ENCODE measurements around the gene TH. TPM values are rescaled to one million over a fixed set of nuclear protein-coding genes. Genes with fewer than 3 reads are reported as not detected.

Gene TH
- total and polyA plus RNA-seq, 2 of the 8 experiments (the other 6 are each of a cell fraction or from before 2014, with no cell fraction given), result 0.09 TPM; not detected in 1

DNA sequence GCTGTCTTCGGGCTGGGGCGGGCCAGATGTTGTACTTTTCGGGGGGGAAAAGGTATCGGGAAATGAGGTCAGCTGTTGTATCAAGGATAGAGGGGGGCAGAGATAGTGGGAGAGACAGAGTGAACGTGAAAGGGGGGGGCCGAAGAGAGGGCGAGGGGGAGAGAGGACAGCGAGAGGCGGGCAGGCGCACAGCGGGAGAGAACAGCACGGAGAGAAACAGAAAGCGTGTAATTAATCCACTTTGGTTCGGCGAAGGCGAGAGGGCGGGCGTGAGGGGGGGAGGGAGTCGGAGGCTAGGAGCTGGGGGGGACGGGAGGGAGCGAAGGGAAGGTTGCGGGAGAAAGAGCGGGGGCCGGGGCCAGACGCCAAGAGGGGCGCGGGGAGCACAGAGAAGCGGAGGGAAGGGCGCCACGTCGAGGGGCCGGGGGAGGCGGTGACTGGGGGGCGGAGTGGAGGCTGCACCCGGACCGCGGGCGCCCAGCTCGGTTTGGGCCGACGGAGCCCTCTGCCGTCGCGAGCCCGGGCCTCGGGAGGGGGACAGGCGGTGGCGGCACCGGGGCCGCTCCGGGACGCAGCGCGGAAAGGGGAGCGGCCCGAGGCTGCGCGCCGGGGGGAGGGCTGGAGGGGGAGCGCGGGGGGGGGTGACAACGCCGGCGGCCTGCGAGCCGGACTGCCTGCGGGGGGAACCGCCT, 33.0 kb downstream of the TH start:
- no peak for FAIRE-seq
- H3K36me3 ChIP-seq (ENCODE audit: control insufficient read depth in 2 of 4, insufficient read depth in 4 of 4, low read length in 3 of 4), result peaks cover 0 to 3% (median 0%) of the 10 kb centered on the region in 4 experiments; a peak in 1 of 8 replicates
- H2BK12ac ChIP-seq (ENCODE audit: low read depth, low read length), result no peak overlapping the region
- no peak overlapping the region for H2AFZ ChIP-seq (ENCODE audit: low read length)
- H3K4me3 ChIP-seq (ENCODE audit: extremely low read depth in 1 of 4, insufficient read depth in 2 of 4, low read depth in 3 of 4, low read length in 4 of 4), result peak overlapping the region in 2 of 4 experiments; percentile 4 to 65; a peak in 3 of 8 replicates
- no peak overlapping the region for H4K8ac ChIP-seq (ENCODE audit: extremely low read depth, insufficient read depth, low read length)
- no peak overlapping the region for H2AK5ac ChIP-seq (ENCODE audit: low read depth, low read length)
- H3K9ac ChIP-seq (replicated peaks in 1 of 4; ENCODE audit: extremely low read depth in 1 of 4, low read depth in 3 of 4, low read length in 3 of 4), result no peak overlapping the region
- no peak overlapping the region for H2BK5ac ChIP-seq (ENCODE audit: low read depth, low read length)
- H4K91ac ChIP-seq (replicated peaks; ENCODE audit: insufficient read length, low read length), result no peak overlapping the region
- no peaks in the 10 kb centered on the region for H3K79me2 ChIP-seq (ENCODE audit: control insufficient read depth in 1 of 2, insufficient read depth in 2 of 2, low read length in 2 of 2)
- ChIA-PET CTCF (ENCODE audit: partially characterized antibody) (interaction anchor here (1.0 to 12.3 kb wide), 5 partner anchors 13 to 331 kb away, joined by 3 to 170 read pairs (median 4); no protein-coding TSS in a partner anchor), POLR2A (ENCODE audit: partially characterized antibody) (interaction anchor here (0.8 to 1.1 kb wide), 2 partner anchors 9 to 118 kb away, joined by 3 read pairs; no protein-coding TSS in a partner anchor)
- H2BK120ac ChIP-seq (replicated peaks; ENCODE audit: low read depth, low read length), result no peak overlapping the region
- WGBS, 2 experiments (ENCODE audit: extremely low coverage in 1 of 2, insufficient coverage in 1 of 2, insufficient read length in 1 of 2, insufficient replicate concordance in 2 of 2, low coverage in 1 of 2, low lambda C conversion rate in 2 of 2, missing lambda C conversion rate in 1 of 2), result 0% methylated on average over 2 of the region's 68 CpGs; no CpG with 5 or more reads in 1 of the 2 experiments
- no peak overlapping the region for H3K23ac ChIP-seq (ENCODE audit: insufficient read length)
- H3K14ac ChIP-seq (ENCODE audit: insufficient read length), result no peak overlapping the region
- H3K23me2 ChIP-seq (ENCODE audit: low read depth, low read length), result peaks cover 11% of the 10 kb centered on the region; the same call in 1 of the 2 replicates
- H3K56ac ChIP-seq (replicated peaks; ENCODE audit: insufficient read length, low read depth, low read length), result no peak overlapping the region
- H3K4me2 ChIP-seq (ENCODE audit: insufficient read depth in 1 of 2, low read depth in 2 of 2, low read length in 2 of 2), result peak overlapping the region; percentile 54 to 87
- H2BK20ac ChIP-seq (ENCODE audit: low read length), result no peak overlapping the region
- peaks cover 0 to 10% (median 4%) of the 10 kb centered on the region in 4 experiments; a peak in 6 of 7 replicates for H3K4me1 ChIP-seq (replicated peaks in 1 of 4; ENCODE audit: control insufficient read depth in 3 of 4, insufficient read depth in 4 of 4, low read length in 3 of 4)
- no peak overlapping the region for H4K5ac ChIP-seq (ENCODE audit: insufficient read length, low read depth, low read length)
- H2BK15ac ChIP-seq (ENCODE audit: low read length), result no peak overlapping the region
- no peak overlapping the region for H3K4ac ChIP-seq (replicated peaks; ENCODE audit: insufficient read length, low read depth, low read length)
- DNase-seq (ENCODE audit: low read depth in 1 of 2, low spot score in 2 of 2), result no peak
- H3K9me3 ChIP-seq (ENCODE audit: insufficient read depth in 2 of 2, low read depth in 1 of 2, low read length in 1 of 2), result no peaks in the 10 kb centered on the region
- no peak overlapping the region for H3K27ac ChIP-seq (ENCODE audit: low read depth, low read length)
- peaks cover 63 to 95% (median 87%) of the 10 kb centered on the region in 4 experiments for H3K27me3 ChIP-seq (replicated peaks in 1 of 4; ENCODE audit: control insufficient read depth in 3 of 4, extremely low read depth in 1 of 4, insufficient read depth in 3 of 4, low read length in 3 of 4)
- no peak overlapping the region for H3K18ac ChIP-seq (ENCODE audit: extremely low read depth, low read length)
- TF ChIP-seq E2F6 (IDR thresholded peaks at IDR 0.05) (peak; percentile 16; the same call in 1 of the 2 replicates), RNF2 (IDR thresholded peaks at IDR 0.05; ENCODE audit: borderline replicate concordance, low read depth, low read length, missing control alignments, poor library complexity, severe bottlenecking) (peak; percentile 65), EZH2 (IDR thresholded peaks at IDR 0.05; ENCODE audit: low read depth, low read length, severe bottlenecking) (peak; percentile 65), BRCA1 (IDR thresholded peaks at IDR 0.05; ENCODE audit: low read depth, low read length) (no peak), GTF2F1 (IDR thresholded peaks at IDR 0.05; ENCODE audit: borderline replicate concordance, low read depth, low read length) (no peak), ZNF274 (IDR thresholded peaks at IDR 0.05; ENCODE audit: borderline replicate concordance, extremely low read depth, low read length) (no peak), SUZ12 (IDR thresholded peaks at IDR 0.05; ENCODE audit: low read length) (peak; percentile 72), EP300 (IDR thresholded peaks at IDR 0.05; ENCODE audit: borderline replicate concordance in 1 of 2, low read depth in 2 of 2, low read length in 2 of 2) (no peak)
- TF ChIP-seq, protein P1, sequence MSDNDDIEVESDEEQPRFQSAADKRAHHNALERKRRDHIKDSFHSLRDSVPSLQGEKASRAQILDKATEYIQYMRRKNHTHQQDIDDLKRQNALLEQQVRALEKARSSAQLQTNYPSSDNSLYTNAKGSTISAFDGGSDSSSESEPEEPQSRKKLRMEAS (IDR thresholded peaks at IDR 0.05), result no peak
- H3K79me1 ChIP-seq (ENCODE audit: low read depth, low read length), result no peaks in the 10 kb centered on the region
- H4K20me1 ChIP-seq (replicated peaks in 1 of 2; ENCODE audit: control insufficient read depth in 1 of 2, insufficient read depth in 2 of 2, low read length in 2 of 2), result peaks cover 12 to 18% of the 10 kb centered on the region in 2 experiments
